Neuronal stem cell (in vitro differentiated cells): ENCODE measurements around the gene MBNL3.

Experiments
- DNase-seq: peaks from one replicate; pipeline ENCODE4 v3.0.0-alpha.2; 2013; ENCODE audit warnings: low spot score
- H2AFZ ChIP-seq: one replicate; pipeline ENCODE4 v1.6.1; 2013; ENCODE audit warnings: mild to moderate bottlenecking, low read length, inconsistent platforms
- H2AK5ac ChIP-seq: 2 replicates; pipeline ENCODE4 v1.6.1; 2013; ENCODE audit warnings: low read depth, mild to moderate bottlenecking, inconsistent platforms, low read length, moderate library complexity, mixed read lengths
- H2BK120ac ChIP-seq: 2 replicates; pipeline ENCODE4 v1.6.1; 2013; ENCODE audit warnings: low read depth, mild to moderate bottlenecking, inconsistent platforms, low read length, moderate library complexity, mixed read lengths
- H2BK12ac ChIP-seq: one replicate; pipeline ENCODE4 v1.6.1; 2013; ENCODE audit warnings: low read length, inconsistent platforms
- H2BK15ac ChIP-seq: 2 replicates; pipeline ENCODE4 v1.6.1; 2013; ENCODE audit warnings: mild to moderate bottlenecking, low read length, inconsistent platforms, mixed read lengths
- H2BK5ac ChIP-seq: one replicate; pipeline ENCODE4 v1.6.1; 2013; ENCODE audit warnings: inconsistent platforms, mild to moderate bottlenecking, low read length, moderate library complexity
- H3K14ac ChIP-seq: one replicate; pipeline ENCODE4 v1.6.1; 2013; ENCODE audit warnings: low read length, inconsistent platforms
- H3K18ac ChIP-seq: 2 replicates; pipeline ENCODE4 v1.6.1; 2013; ENCODE audit warnings: low read length, inconsistent platforms
- H3K23ac ChIP-seq: 2 replicates; pipeline ENCODE4 v1.6.1; 2013; ENCODE audit warnings: low read depth, mild to moderate bottlenecking, mixed read lengths, low read length, inconsistent platforms; ENCODE audit not compliant: poor library complexity
- H3K27ac ChIP-seq: replicated peaks from 3 replicates; pipeline ENCODE4 v1.5.1; 2013; ENCODE audit warnings: low read length, inconsistent platforms
- H3K27me3 ChIP-seq, 3 experiments: 2 replicates each; pipeline ENCODE4 v1.6.1; 2013; ENCODE audit warnings: low read length in 3 of 3, mild to moderate bottlenecking in 2 of 3, inconsistent platforms in 1 of 3, low read depth in 1 of 3, mixed read lengths in 1 of 3, moderate library complexity in 1 of 3; ENCODE audit not compliant: control insufficient read depth in 3 of 3, insufficient read depth in 3 of 3
- H3K36me3 ChIP-seq, 2 donors: replicated peaks in 1 of 2; 2 replicates each; pipeline ENCODE4 v1.6.1; 2013; ENCODE audit warnings: low read length in 2 of 2; ENCODE audit not compliant: control insufficient read depth in 2 of 2, insufficient read depth in 2 of 2
- H3K4ac ChIP-seq: 2 replicates; pipeline ENCODE4 v1.6.1; 2013; ENCODE audit warnings: inconsistent platforms, mild to moderate bottlenecking, low read length, moderate library complexity
- H3K4me1 ChIP-seq, 2 donors: 1 replicate in 1 of 2; 2 replicates in 1 of 2; pipeline ENCODE4 v1.6.1; 2013; ENCODE audit warnings: low read length in 2 of 2, low read depth in 1 of 2; ENCODE audit not compliant: control insufficient read depth in 2 of 2, insufficient read depth in 1 of 2
- H3K4me2 ChIP-seq: one replicate; pipeline ENCODE4 v1.6.1; 2013; ENCODE audit warnings: mild to moderate bottlenecking, low read length, inconsistent platforms; ENCODE audit not compliant: insufficient read depth, poor library complexity, severe bottlenecking
- H3K4me3 ChIP-seq, 2 donors: 2 replicates each; pipeline ENCODE4 v1.5.1; 2013; ENCODE audit warnings: low read length in 2 of 2, mild to moderate bottlenecking in 2 of 2, inconsistent platforms in 1 of 2, moderate library complexity in 1 of 2
- H3K79me1 ChIP-seq: one replicate; pipeline ENCODE4 v1.6.1; 2013; ENCODE audit warnings: low read depth, mild to moderate bottlenecking, inconsistent platforms, low read length, moderate library complexity
- H3K9ac ChIP-seq: one replicate; pipeline ENCODE4 v1.6.1; 2013; ENCODE audit warnings: mild to moderate bottlenecking, low read depth, low read length, inconsistent platforms; ENCODE audit not compliant: poor library complexity
- H3K9me3 ChIP-seq, 2 donors: replicated peaks in 1 of 2; 2 replicates each; pipeline versions ENCODE3 to v1.6.1; 2013; ENCODE audit warnings: low read length in 2 of 2, mild to moderate bottlenecking in 2 of 2, inconsistent platforms in 1 of 2, low read depth in 1 of 2, mixed read lengths in 1 of 2, moderate library complexity in 1 of 2; ENCODE audit not compliant: control insufficient read depth in 2 of 2, insufficient read depth in 1 of 2
- H4K8ac ChIP-seq: one replicate; pipeline ENCODE4 v1.6.1; 2013; ENCODE audit warnings: low read depth, mild to moderate bottlenecking, inconsistent platforms, low read length, moderate library complexity
- H4K91ac ChIP-seq: one replicate; pipeline ENCODE4 v1.6.1; 2013; ENCODE audit warnings: low read length, low read depth, mild to moderate bottlenecking, inconsistent platforms; ENCODE audit not compliant: poor library complexity
- WGBS, 2 donors: extraction: QIAGEN DNeasy Blood & Tissue Kit; methylation state at CpG; one replicate each; pipeline ENCODE4 v1.1.7; 2013; ENCODE audit warnings: missing lambda C conversion rate in 2 of 2, mixed read lengths in 1 of 2; ENCODE audit not compliant: insufficient read length in 2 of 2, insufficient replicate concordance in 1 of 2; ENCODE audit errors: extremely low coverage in 2 of 2; 5-methylcytosine and 5-hydroxymethylcytosine counted together

Gene MBNL3

DNA sequence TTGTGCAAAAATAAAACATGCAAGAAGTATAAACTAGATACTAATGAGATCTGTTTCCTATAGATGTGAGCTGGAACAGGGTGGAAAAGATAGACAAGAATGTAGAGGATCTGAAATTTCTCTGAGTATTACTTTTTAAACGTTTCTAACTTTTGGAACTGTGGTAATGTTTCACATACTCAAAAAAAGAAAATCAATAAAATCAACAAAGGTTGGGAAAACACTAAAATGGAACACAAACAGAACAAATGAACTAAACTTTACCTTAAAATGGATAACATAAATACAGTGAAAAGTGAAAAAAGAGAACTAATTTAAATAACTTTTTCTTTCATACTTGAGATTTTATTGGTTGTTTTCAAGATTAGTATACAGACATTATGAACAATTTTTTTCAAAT is 32.0 kb upstream of the MBNL3 start:
- no CpG with 5 or more reads among the region's 1 CpG for WGBS, 2 donors

DNA sequence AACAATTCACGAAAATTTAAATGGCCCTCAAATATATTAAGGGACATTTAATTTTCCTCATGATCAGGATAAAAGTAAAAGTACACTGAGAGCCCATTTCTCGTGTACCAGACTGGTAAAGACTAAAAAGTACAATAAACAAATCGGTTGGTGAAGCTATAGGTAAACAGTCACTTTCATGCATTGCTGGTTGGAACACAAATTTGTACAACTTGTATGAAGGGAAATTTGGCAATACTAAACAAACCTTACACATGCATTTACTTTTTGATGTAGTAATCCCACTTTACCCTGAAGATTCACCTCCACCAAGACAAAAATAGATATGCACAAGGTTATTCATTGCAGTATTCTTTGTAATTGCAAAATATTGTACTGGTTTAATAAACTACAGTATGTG is 31.4 kb upstream of the MBNL3 start:
- no peak overlapping the region for H2BK12ac ChIP-seq
- peaks cover 0 to 3% (median 0%) of the 10 kb centered on the region in 3 experiments for H3K27me3 ChIP-seq
- H3K18ac ChIP-seq, result no peak overlapping the region
- no CpG with 5 or more reads among the region's 3 CpGs for WGBS, 2 donors
- H2AK5ac ChIP-seq, result no peak overlapping the region
- H3K27ac ChIP-seq, result no peak overlapping the region
- no peak overlapping the region for H3K9ac ChIP-seq
- H3K9me3 ChIP-seq, result no peaks in the 10 kb centered on the region
- no peak overlapping the region for H2BK120ac ChIP-seq
- no peak overlapping the region for H3K4me2 ChIP-seq
- no peak overlapping the region for H2BK5ac ChIP-seq
- H4K8ac ChIP-seq, result no peak overlapping the region
- H2AFZ ChIP-seq, result no peak overlapping the region
- no peak overlapping the region for H3K4me3 ChIP-seq
- H3K4me1 ChIP-seq, result no peaks in the 10 kb centered on the region
- H3K4ac ChIP-seq, result no peak overlapping the region
- H3K36me3 ChIP-seq, result no peaks in the 10 kb centered on the region
- no peak overlapping the region for H4K91ac ChIP-seq
- no peak overlapping the region for H3K23ac ChIP-seq
- no peak for DNase-seq
- H3K79me1 ChIP-seq, result no peaks in the 10 kb centered on the region
- H3K14ac ChIP-seq, result no peak overlapping the region
- H2BK15ac ChIP-seq, result no peak overlapping the region

More for the DNA sequence above, 32.0 kb upstream of the MBNL3 start:
- no peak overlapping the region for H2BK120ac ChIP-seq
- no peak overlapping the region for H2BK15ac ChIP-seq
- H3K18ac ChIP-seq, result no peak overlapping the region
- no peak overlapping the region for H2AFZ ChIP-seq
- H3K27ac ChIP-seq, result no peak overlapping the region
- H2BK12ac ChIP-seq, result no peak overlapping the region
- no peak for DNase-seq
- no peaks in the 10 kb centered on the region for H3K79me1 ChIP-seq
- no peak overlapping the region for H3K4ac ChIP-seq
- no peak overlapping the region for H2BK5ac ChIP-seq
- no peak overlapping the region for H3K9ac ChIP-seq
- no peak overlapping the region for H4K8ac ChIP-seq
- H3K9me3 ChIP-seq, result no peaks in the 10 kb centered on the region
- H3K27me3 ChIP-seq, result peaks cover 0 to 3% (median 0%) of the 10 kb centered on the region in 3 experiments
- H3K14ac ChIP-seq, result no peak overlapping the region
- H2AK5ac ChIP-seq, result no peak overlapping the region
- no peaks in the 10 kb centered on the region for H3K4me1 ChIP-seq
- no peaks in the 10 kb centered on the region for H3K36me3 ChIP-seq
- no peak overlapping the region for H3K4me2 ChIP-seq
- H3K23ac ChIP-seq, result no peak overlapping the region
- no peak overlapping the region for H3K4me3 ChIP-seq
- no peak overlapping the region for H4K91ac ChIP-seq

DNA sequence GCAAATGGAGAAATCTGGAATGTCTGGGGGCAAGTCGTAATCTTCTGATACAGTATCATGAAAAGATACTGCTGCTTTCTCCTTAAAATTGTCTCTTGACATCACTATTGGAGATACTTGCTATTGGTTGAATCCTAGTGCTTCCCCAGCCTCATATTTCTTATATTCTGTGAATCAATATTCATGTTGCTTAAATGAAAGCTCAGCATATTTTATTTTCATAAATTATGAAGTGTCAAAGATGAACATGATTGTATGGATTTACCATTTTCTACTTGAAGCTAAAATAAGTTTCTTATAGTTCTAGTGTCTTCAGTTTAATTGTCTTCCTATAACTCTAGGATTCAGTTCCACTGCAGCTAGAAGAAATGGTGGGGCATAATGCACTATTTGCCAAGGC is 29.6 kb upstream of the MBNL3 start:
- H3K27me3 ChIP-seq, result peaks cover 0 to 3% (median 0%) of the 10 kb centered on the region in 3 experiments
- no peak overlapping the region for H4K8ac ChIP-seq
- H3K4ac ChIP-seq, result no peak overlapping the region
- H3K36me3 ChIP-seq, result no peaks in the 10 kb centered on the region
- no peak overlapping the region for H2BK12ac ChIP-seq
- H2BK15ac ChIP-seq, result no peak overlapping the region
- DNase-seq, result no peak
- H3K9me3 ChIP-seq, result no peaks in the 10 kb centered on the region
- H2BK5ac ChIP-seq, result no peak overlapping the region
- H2BK120ac ChIP-seq, result no peak overlapping the region
- no peak overlapping the region for H3K23ac ChIP-seq
- no peak overlapping the region for H3K4me3 ChIP-seq
- H3K9ac ChIP-seq, result no peak overlapping the region
- H3K14ac ChIP-seq, result no peak overlapping the region
- no peak overlapping the region for H3K27ac ChIP-seq
- no peaks in the 10 kb centered on the region for H3K79me1 ChIP-seq
- H3K18ac ChIP-seq, result no peak overlapping the region
- H4K91ac ChIP-seq, result no peak overlapping the region
- no CpG with 5 or more reads among the region's 1 CpG for WGBS, 2 donors
- H3K4me2 ChIP-seq, result no peak overlapping the region
- no peak overlapping the region for H2AK5ac ChIP-seq
- H3K4me1 ChIP-seq, result no peaks in the 10 kb centered on the region
- no peak overlapping the region for H2AFZ ChIP-seq

DNA sequence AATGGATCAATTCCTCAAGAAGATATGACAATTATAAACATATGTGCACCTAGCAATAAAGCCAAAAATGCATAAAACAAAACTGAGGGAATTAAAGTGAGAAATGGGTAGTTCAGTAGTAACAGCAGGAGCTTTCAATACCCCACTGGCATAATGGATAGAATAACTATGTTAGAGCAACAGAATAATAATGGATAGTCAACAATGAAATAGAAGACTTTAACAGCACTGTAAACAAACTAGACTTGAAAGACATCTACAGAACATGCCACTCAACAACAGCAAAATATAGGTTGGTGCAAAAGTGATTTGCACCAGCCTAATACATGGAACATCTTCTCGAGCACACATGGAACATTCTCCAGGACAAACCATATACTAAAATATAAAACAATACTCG is 20.0 kb upstream of the MBNL3 start:
- no CpG with 5 or more reads among the region's 2 CpGs for WGBS, 2 donors
- Histone ChIP-seq H3K14ac (no peak overlapping the region), H3K9ac (no peak overlapping the region), H3K79me1 (no peaks in the 10 kb centered on the region), H4K8ac (no peak overlapping the region), H3K18ac (no peak overlapping the region), H3K4me2 (no peak overlapping the region), H3K23ac (no peak overlapping the region), H2AK5ac (no peak overlapping the region), H3K27ac (no peak overlapping the region), H3K36me3 (no peaks in the 10 kb centered on the region), H3K4me3 (no peak overlapping the region), H4K91ac (no peak overlapping the region), H2BK12ac (no peak overlapping the region), H2BK15ac (no peak overlapping the region), H2BK120ac (no peak overlapping the region), H3K4me1 (peaks cover 0 to 2% of the 10 kb centered on the region in 2 donors), H3K4ac (no peak overlapping the region), H3K27me3 (peaks cover 0 to 14% (median 0%) of the 10 kb centered on the region in 3 experiments), H2AFZ (no peak overlapping the region), H3K9me3 (no peaks in the 10 kb centered on the region), H2BK5ac (no peak overlapping the region)
- DNase-seq, result no peak
